Measurements from ENCODE around the gene CD59.
"Not testable (repeated sequence)": the region's sequence is repeated elsewhere in the genome, so short reads cannot be mapped to it uniquely, and the experiment has no call there.

Gene CD59

GRCh38 chr11:33665350-33666106, 70.7 kb downstream of the CD59 start:
- no peak for DNase-seq (ENCODE audit: low read depth in 2 of 2)

- no peak for DNase-seq (ENCODE audit: low read depth in 2 of 2)
Observed at GRCh38 chr11:33664827-33665226, 71.4 kb downstream of the CD59 start.

GRCh38 chr11:33664166-33664565, 72.1 kb downstream of the CD59 start:
- DNase-seq (ENCODE audit: low read depth in 2 of 2): no peak

- DNase-seq (ENCODE audit: low read depth in 2 of 2): no peak
Observed at GRCh38 chr11:33663121-33663520, 73.1 kb downstream of the CD59 start.

- not testable (repeated sequence) for DNase-seq (ENCODE audit: low read depth in 2 of 2)
Observed at GRCh38 chr11:33661526-33661925, 74.7 kb downstream of the CD59 start.

GRCh38 chr11:33660962-33661361, 75.3 kb downstream of the CD59 start:
- no peak for DNase-seq (ENCODE audit: low read depth in 2 of 2)

GRCh38 chr11:33659370-33660139, 76.7 kb downstream of the CD59 start:
- no peak for DNase-seq (ENCODE audit: low read depth in 2 of 2)

GRCh38 chr11:33658195-33658900, 77.9 kb downstream of the CD59 start:
- DNase-seq (ENCODE audit: low read depth in 2 of 2): no peak

- DNase-seq (ENCODE audit: low read depth in 2 of 2): no peak
Observed at GRCh38 chr11:33657757-33658156, 78.5 kb downstream of the CD59 start.

- no peak for DNase-seq (ENCODE audit: low read depth in 2 of 2)
Observed at GRCh38 chr11:33656768-33657167, 79.5 kb downstream of the CD59 start.

- DNase-seq (ENCODE audit: low read depth in 2 of 2): no peak
Observed at GRCh38 chr11:33655842-33656600, 80.2 kb downstream of the CD59 start.

- no peak for DNase-seq (ENCODE audit: low read depth in 2 of 2)
Observed at GRCh38 chr11:33654594-33654993, 81.6 kb downstream of the CD59 start.
